ENCODE results near the gene DAG1.

The DAG1 gene

GRCh38 chr3:49554633-49555265 lies 84.7 kb downstream of the DAG1 start:
- Histone ChIP-seq H3K4me3 (ENCODE audit: low read length in 2 of 2) (peak overlapping the region in 1 of 2 donors; percentile 87), H3K27ac (ENCODE audit: low read length) (no peak overlapping the region), H3K9ac (ENCODE audit: low read length in 2 of 2) (no peak overlapping the region)

GRCh38 chr3:49556500-49557275 lies 86.6 kb downstream of the DAG1 start:
- Histone ChIP-seq H3K9me3 (ENCODE audit: control insufficient read depth in 2 of 2, low read length in 2 of 2) (no peaks in the 10 kb centered on the region), H3K27ac (ENCODE audit: low read length) (no peak overlapping the region), H3K36me3 (ENCODE audit: control insufficient read depth in 2 of 2, insufficient read depth in 2 of 2, low read length in 2 of 2) (no peaks in the 10 kb centered on the region), H3K27me3 (ENCODE audit: control insufficient read depth in 1 of 2, insufficient read depth in 2 of 2, low read length in 2 of 2) (no peaks in the 10 kb centered on the region), H3K9ac (ENCODE audit: low read length in 2 of 2) (no peak overlapping the region), H3K4me1 (ENCODE audit: control insufficient read depth, insufficient read depth, low read length) (peaks cover 19% of the 10 kb centered on the region), H3K4me3 (ENCODE audit: low read length in 2 of 2) (no peak overlapping the region)

More at GRCh38 chr3:49554633-49555265, 84.7 kb downstream of the DAG1 start:
- Histone ChIP-seq H3K27me3 (ENCODE audit: control insufficient read depth in 1 of 2, insufficient read depth in 2 of 2, low read length in 2 of 2) (no peaks in the 10 kb centered on the region), H3K9me3 (ENCODE audit: control insufficient read depth in 2 of 2, low read length in 2 of 2) (no peaks in the 10 kb centered on the region), H3K4me1 (ENCODE audit: control insufficient read depth, insufficient read depth, low read length) (peaks cover 19% of the 10 kb centered on the region), H3K36me3 (ENCODE audit: control insufficient read depth in 2 of 2, insufficient read depth in 2 of 2, low read length in 2 of 2) (no peaks in the 10 kb centered on the region)

GRCh38 chr3:49563040-49563578 lies 93.0 kb downstream of the DAG1 start:
- H3K27ac ChIP-seq (ENCODE audit: low read length), result no peak overlapping the region
- no peaks in the 10 kb centered on the region for H3K9me3 ChIP-seq (ENCODE audit: control insufficient read depth in 2 of 2, low read length in 2 of 2)
- no peak overlapping the region for H3K4me3 ChIP-seq (ENCODE audit: low read length in 2 of 2)
- no peaks in the 10 kb centered on the region for H3K36me3 ChIP-seq (ENCODE audit: control insufficient read depth in 2 of 2, insufficient read depth in 2 of 2, low read length in 2 of 2)
- no peak overlapping the region for H3K9ac ChIP-seq (ENCODE audit: low read length in 2 of 2)
- H3K27me3 ChIP-seq (ENCODE audit: control insufficient read depth in 1 of 2, insufficient read depth in 2 of 2, low read length in 2 of 2), result no peaks in the 10 kb centered on the region
- no peaks in the 10 kb centered on the region for H3K4me1 ChIP-seq (ENCODE audit: control insufficient read depth, insufficient read depth, low read length)

- Histone ChIP-seq H3K27me3 (ENCODE audit: control insufficient read depth in 1 of 2, insufficient read depth in 2 of 2, low read length in 2 of 2) (no peaks in the 10 kb centered on the region), H3K9me3 (ENCODE audit: control insufficient read depth in 2 of 2, low read length in 2 of 2) (no peaks in the 10 kb centered on the region), H3K36me3 (ENCODE audit: control insufficient read depth in 2 of 2, insufficient read depth in 2 of 2, low read length in 2 of 2) (no peaks in the 10 kb centered on the region), H3K4me3 (ENCODE audit: low read length in 2 of 2) (no peak overlapping the region), H3K27ac (ENCODE audit: low read length) (no peak overlapping the region), H3K4me1 (ENCODE audit: control insufficient read depth, insufficient read depth, low read length) (no peaks in the 10 kb centered on the region), H3K9ac (ENCODE audit: low read length in 2 of 2) (no peak overlapping the region)
These were observed 93.7 kb downstream of the DAG1 start for GRCh38 chr3:49563766-49564165.

- Histone ChIP-seq H3K9me3 (ENCODE audit: control insufficient read depth in 2 of 2, low read length in 2 of 2) (no peaks in the 10 kb centered on the region), H3K27ac (ENCODE audit: low read length) (no peak overlapping the region), H3K36me3 (ENCODE audit: control insufficient read depth in 2 of 2, insufficient read depth in 2 of 2, low read length in 2 of 2) (no peaks in the 10 kb centered on the region), H3K27me3 (ENCODE audit: control insufficient read depth in 1 of 2, insufficient read depth in 2 of 2, low read length in 2 of 2) (no peaks in the 10 kb centered on the region), H3K4me3 (ENCODE audit: low read length in 2 of 2) (no peak overlapping the region), H3K4me1 (ENCODE audit: control insufficient read depth, insufficient read depth, low read length) (no peaks in the 10 kb centered on the region), H3K9ac (ENCODE audit: low read length in 2 of 2) (no peak overlapping the region)
These were observed 96.2 kb downstream of the DAG1 start for GRCh38 chr3:49566312-49566711.

GRCh38 chr3:49567406-49567805 lies 97.3 kb downstream of the DAG1 start:
- Histone ChIP-seq H3K27ac (ENCODE audit: low read length) (no peak overlapping the region), H3K4me3 (ENCODE audit: low read length in 2 of 2) (no peak overlapping the region), H3K9me3 (ENCODE audit: control insufficient read depth in 2 of 2, low read length in 2 of 2) (no peaks in the 10 kb centered on the region), H3K4me1 (ENCODE audit: control insufficient read depth, insufficient read depth, low read length) (no peaks in the 10 kb centered on the region), H3K9ac (ENCODE audit: low read length in 2 of 2) (no peak overlapping the region), H3K36me3 (ENCODE audit: control insufficient read depth in 2 of 2, insufficient read depth in 2 of 2, low read length in 2 of 2) (no peaks in the 10 kb centered on the region), H3K27me3 (ENCODE audit: control insufficient read depth in 1 of 2, insufficient read depth in 2 of 2, low read length in 2 of 2) (no peaks in the 10 kb centered on the region)

GRCh38 chr3:49568965-49569364 lies 98.9 kb downstream of the DAG1 start:
- Histone ChIP-seq H3K27ac (ENCODE audit: low read length) (no peak overlapping the region), H3K9ac (ENCODE audit: low read length in 2 of 2) (no peak overlapping the region), H3K27me3 (ENCODE audit: control insufficient read depth in 1 of 2, insufficient read depth in 2 of 2, low read length in 2 of 2) (no peaks in the 10 kb centered on the region), H3K4me1 (ENCODE audit: control insufficient read depth, insufficient read depth, low read length) (no peaks in the 10 kb centered on the region), H3K9me3 (ENCODE audit: control insufficient read depth in 2 of 2, low read length in 2 of 2) (no peaks in the 10 kb centered on the region), H3K4me3 (ENCODE audit: low read length in 2 of 2) (no peak overlapping the region), H3K36me3 (ENCODE audit: control insufficient read depth in 2 of 2, insufficient read depth in 2 of 2, low read length in 2 of 2) (no peaks in the 10 kb centered on the region)

- no peaks in the 10 kb centered on the region for H3K4me1 ChIP-seq (ENCODE audit: control insufficient read depth, insufficient read depth, low read length)
- H3K27me3 ChIP-seq (ENCODE audit: control insufficient read depth in 1 of 2, insufficient read depth in 2 of 2, low read length in 2 of 2), result no peaks in the 10 kb centered on the region
- H3K9me3 ChIP-seq (ENCODE audit: control insufficient read depth in 2 of 2, low read length in 2 of 2), result no peaks in the 10 kb centered on the region
- H3K36me3 ChIP-seq (ENCODE audit: control insufficient read depth in 2 of 2, insufficient read depth in 2 of 2, low read length in 2 of 2), result no peaks in the 10 kb centered on the region
- H3K27ac ChIP-seq (ENCODE audit: low read length), result no peak overlapping the region
- H3K9ac ChIP-seq (ENCODE audit: low read length in 2 of 2), result no peak overlapping the region
- H3K4me3 ChIP-seq (ENCODE audit: low read length in 2 of 2), result no peak overlapping the region
These were observed 100.1 kb downstream of the DAG1 start for GRCh38 chr3:49570028-49570654.

GRCh38 chr3:49582177-49582576 lies 112.1 kb downstream of the DAG1 start:
- H3K4me1 ChIP-seq (ENCODE audit: control insufficient read depth, insufficient read depth, low read length), result no peaks in the 10 kb centered on the region
- no peaks in the 10 kb centered on the region for H3K9me3 ChIP-seq (ENCODE audit: control insufficient read depth in 2 of 2, low read length in 2 of 2)
- H3K4me3 ChIP-seq (ENCODE audit: low read length in 2 of 2), result no peak overlapping the region
- H3K36me3 ChIP-seq (ENCODE audit: control insufficient read depth in 2 of 2, insufficient read depth in 2 of 2, low read length in 2 of 2), result no peaks in the 10 kb centered on the region
- H3K27ac ChIP-seq (ENCODE audit: low read length), result no peak overlapping the region
- no peak overlapping the region for H3K9ac ChIP-seq (ENCODE audit: low read length in 2 of 2)
- H3K27me3 ChIP-seq (ENCODE audit: control insufficient read depth in 1 of 2, insufficient read depth in 2 of 2, low read length in 2 of 2), result no peaks in the 10 kb centered on the region
